Stimulated activated naive CD8-positive, alpha-beta T cell treated with anti-CD3 and anti-CD28 coated beads, Interleukin-15, Interleukin-2, amounts not matched to agents 100 U/mL and 50 U/mL, for 24 hours (primary cell): ENCODE measurements around the gene YDJC.
"Not testable (repeated sequence)": the region's sequence is repeated elsewhere in the genome, so short reads cannot be mapped to it uniquely, and the experiment has no call there.

Experiments used
- ATAC-seq: fragments of 150-1000 bp; cut with Tn5 transposase; one replicate; pipeline ENCODE4 v1.10.0; 2021
- DNase-seq: peaks from one replicate; pipeline ENCODE4 v3.0.0; 2021

YDJC gene, protein sequence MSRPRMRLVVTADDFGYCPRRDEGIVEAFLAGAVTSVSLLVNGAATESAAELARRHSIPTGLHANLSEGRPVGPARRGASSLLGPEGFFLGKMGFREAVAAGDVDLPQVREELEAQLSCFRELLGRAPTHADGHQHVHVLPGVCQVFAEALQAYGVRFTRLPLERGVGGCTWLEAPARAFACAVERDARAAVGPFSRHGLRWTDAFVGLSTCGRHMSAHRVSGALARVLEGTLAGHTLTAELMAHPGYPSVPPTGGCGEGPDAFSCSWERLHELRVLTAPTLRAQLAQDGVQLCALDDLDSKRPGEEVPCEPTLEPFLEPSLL

DNA sequence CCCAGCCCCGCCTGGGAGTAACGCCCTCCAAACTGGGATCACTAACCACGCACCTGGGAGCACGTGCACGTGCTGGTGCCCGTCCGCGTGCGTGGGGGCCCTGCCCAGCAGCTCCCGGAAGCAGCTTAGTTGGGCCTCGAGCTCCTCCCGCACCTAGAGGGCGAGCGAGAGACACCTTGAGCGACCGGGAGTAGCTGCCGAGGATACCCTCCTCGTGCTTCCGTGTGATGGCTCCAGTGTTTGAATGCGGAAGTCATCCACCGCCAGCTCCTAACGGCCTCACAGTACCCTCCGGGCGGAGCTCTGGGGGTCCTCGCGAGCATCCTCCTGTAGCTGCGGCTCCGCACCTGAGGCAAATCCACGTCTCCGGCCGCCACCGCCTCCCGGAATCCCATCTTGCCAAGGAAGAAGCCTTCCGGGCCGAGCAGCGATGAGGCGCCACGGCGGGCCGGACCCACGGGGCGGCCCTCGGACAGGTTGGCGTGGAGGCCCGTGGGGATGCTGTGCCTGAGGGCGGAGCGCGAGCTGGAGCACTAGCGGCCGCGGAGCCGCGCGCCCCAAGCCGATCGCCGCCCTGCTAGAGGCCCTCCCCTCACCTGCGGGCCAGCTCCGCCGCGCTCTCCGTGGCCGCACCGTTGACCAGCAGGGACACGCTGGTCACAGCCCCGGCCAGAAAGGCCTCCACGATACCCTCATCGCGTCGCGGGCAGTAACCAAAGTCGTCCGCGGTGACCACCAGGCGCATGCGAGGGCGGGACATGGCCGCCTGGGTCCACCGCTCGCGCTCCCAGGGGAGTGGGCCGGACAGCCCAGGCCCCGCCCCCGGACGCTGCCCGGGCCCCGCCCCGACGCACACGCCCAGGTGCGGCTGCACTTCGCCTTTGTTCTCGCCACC lies at the start of gene YDJC:
Gene YDJC (minus strand): TSS at position 768 of the 895 bp plus-strand sequence. CDS start 8 bp downstream, at position 760.
- peak; percentile 98 for DNase-seq
- peak; percentile 81 for ATAC-seq

DNA sequence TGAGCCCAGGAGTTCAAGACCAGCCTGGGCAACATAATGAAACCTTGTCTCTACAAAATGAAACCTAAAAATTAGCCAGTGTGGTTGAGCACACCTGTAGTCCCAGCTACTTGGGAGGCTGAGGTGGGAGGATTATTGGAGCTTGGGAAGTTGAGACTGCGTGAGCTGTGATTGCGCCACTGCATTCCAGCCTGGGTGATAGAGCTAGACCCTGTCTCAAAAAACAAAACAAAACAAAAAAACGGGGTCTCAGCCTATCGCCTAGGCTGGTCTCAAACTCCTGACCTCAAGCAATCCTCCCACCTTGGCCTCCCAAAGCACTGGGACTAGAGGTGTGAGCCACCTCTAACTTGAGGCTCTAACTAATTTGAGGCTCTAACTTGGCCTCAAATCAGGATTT lies 49.6 kb upstream of the YDJC start:
- no peak for ATAC-seq

DNA sequence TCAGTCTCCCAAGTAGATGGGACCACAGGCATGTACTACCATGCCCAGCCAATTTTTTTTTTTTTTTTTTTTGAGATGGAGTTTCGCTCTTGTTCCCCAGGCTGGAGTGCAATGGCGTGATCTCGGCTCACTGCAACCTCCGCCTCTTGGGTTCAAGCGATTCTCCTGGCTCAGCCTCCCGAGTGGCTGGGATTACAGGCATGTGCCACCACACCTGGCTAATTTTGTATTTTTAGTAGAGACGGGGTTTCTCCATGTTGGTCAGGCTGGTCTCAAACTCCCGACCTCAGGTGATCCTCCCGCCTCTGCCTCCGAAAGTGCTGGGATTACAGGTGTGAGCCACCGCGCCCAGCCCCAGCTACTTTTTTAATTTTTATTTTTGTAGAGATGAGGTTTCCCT lies 49.0 kb upstream of the YDJC start:
- not testable (repeated sequence) for DNase-seq, ATAC-seq

More for the DNA sequence above, 49.6 kb upstream of the YDJC start:
- DNase-seq: no peak

DNA sequence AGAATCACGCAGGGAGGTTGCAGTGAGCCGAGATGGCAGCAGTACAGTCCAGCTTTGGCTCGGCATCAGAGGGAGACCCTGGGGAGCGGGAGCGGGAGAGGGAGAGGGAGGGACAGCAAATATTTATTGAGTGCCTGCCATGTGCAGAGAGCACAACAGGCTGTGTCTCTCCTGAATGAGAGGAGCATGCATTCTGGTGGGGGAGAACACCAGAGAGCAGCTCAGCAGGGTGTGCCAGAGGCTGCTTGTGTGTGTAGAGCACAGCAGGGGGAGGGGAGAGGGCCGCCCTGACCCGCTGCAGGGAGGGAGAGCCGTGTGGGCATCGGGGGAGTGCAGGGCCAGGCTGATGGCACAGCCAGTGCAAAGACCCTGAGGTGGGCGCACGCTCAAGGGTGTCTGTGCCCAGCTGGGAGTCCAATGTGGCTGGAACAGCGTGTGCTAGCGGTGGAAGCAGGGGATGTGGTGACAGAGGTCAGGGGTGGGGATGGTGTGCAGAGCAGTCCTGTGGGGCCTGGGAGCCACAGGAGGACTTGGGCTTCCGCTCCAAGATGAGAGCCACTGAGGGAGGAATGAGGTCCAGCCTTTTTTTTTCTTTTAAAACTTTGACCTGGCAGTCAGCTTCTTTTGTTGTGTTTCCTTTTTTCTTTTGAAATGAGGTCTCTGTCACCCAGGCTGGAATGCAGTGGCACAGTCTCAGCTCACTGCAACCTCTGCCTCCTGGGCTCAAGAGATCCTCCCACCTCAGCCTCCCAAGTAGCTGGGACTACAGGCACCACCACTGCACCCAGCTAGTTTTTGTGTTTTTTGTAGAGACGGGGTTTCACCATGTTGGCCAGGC lies 48.0 kb upstream of the YDJC start:
- no peak for DNase-seq
- ATAC-seq: no peak

DNA sequence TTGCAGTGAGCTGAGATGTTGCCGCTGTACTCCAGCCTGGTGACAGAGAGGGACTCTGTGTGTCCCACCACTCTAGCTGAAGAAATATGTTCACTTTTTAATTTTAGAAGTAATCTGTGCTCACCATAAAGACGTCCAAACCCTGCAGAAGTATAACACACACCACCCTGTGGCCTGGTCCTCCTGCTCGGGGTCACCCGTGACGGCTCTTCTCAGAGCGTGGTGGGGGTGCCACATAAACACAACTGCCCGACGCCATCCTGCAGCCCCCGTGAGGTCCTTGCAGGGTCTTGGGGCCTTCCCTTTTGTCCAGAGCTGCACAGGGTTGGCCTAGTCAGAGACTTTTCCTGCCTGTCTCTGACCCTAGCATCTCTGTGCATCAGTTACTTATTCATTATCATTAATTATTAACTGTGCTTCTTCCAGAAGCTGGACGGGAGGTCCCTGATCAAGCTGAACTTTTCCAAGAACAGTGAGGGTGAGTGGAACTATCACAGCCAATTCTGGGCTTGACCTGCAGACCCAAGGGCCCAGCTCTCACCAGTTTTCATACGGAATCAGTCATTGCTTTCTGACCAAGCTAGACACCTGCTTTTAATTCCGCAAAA lies 44.9 kb upstream of the YDJC start:
- ATAC-seq: no peak
- DNase-seq: no peak

DNA sequence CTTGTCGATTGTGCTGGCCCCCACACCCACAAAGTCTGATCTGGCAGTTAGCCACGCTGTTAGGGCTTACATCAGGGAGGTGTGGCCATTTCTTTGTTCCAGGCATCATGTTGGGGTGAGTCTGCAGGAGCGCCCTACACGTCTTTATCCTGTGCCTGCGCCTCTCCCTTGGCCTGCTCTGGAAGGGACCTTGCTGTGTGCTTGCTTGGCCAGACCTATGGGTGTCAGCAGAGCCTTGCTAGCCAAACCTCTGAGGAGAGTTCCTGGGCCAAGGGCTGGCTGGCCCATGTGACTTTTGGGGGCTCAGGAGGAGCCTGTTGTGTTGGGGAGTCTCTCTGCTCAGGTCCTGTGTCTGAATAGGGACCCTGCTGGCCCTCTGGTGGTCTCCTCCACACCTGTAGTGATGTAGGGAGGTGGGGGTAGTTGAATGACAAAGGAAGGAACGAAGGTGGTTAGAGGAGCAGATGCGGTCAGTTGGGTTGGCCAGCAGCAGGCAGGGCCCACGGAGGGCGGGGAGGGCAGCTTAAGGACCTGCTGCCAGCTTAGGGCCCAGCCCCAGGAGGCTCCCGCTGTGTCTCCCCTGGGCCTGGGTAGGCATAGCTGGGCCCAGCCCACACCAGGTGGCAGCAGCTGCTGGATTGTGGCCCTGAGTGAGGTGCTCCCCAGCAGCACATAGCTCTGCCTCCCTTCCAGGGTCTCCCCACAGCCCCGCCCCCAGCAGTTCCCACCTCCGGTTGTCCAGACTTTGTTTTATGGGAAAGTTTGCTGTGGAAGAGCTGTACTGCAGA lies 43.9 kb upstream of the YDJC start:
- ATAC-seq (no peak), DNase-seq (no peak)

DNA sequence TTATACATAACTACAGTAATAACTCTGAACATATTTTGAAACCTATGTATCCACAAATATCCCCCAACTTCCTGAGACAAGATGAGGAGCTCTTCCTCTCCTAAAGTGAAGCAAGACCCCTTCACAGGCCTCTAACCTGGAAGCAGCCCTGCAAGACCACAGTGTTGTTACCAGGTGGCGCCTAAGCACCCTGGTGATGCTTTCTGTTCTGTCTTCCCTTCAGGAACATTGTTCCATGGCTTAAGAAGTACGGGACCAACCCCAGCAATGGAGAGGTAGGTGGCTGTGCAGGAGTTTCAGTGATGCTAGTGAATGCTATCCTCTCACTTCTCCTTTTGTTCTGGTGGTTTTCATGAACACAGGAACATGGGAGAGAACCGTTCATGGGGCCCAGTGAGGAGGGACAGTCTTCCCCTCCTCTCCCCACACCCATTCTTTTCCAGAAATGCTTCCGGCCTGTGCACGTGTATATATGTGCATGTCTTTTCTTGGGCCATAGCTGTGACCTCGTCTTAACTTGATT lies 42.3 kb upstream of the YDJC start:
- DNase-seq: no peak
- ATAC-seq: no peak

DNA sequence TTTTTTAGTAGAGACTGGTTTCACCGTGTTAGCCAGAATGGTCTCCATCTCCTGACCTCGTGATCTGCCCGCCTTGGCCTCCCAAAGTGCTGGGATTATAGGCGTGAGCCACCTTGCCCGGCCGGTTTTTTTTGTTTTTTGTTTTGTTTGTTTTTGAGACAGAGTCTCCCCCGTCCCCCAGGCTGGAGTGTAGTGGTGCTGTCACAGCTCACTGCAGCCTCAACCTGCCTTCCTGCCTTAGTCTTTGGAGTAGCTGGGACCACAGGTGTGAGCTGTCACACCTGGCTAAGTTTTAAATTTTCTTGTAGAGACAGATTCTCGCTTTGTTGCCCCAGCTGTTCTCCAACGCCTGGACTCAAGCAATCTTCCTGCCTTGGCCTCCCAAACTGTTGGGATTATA lies 39.2 kb upstream of the YDJC start:
- DNase-seq (no peak), ATAC-seq (no peak)

DNA sequence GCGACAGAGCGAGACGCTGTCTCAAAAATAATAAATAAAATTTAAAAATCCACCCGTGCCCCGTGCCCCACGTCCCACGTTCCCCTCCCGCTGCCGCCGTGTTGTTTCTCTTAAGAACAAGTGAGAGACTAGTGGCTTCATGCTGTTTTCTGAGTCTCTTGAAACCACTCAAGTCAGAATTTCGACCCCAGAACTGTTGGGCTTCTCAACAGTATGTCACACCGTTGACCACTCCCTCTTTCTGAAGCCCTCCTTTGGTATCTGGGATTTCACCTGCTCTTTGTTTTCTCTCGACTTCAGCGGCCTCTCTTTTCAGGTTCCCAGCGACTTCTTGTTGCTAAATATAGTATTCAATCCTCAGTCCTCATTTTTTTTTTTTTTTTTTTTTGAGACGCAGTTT lies 37.0 kb upstream of the YDJC start:
- ATAC-seq (no peak), DNase-seq (no peak)

DNA sequence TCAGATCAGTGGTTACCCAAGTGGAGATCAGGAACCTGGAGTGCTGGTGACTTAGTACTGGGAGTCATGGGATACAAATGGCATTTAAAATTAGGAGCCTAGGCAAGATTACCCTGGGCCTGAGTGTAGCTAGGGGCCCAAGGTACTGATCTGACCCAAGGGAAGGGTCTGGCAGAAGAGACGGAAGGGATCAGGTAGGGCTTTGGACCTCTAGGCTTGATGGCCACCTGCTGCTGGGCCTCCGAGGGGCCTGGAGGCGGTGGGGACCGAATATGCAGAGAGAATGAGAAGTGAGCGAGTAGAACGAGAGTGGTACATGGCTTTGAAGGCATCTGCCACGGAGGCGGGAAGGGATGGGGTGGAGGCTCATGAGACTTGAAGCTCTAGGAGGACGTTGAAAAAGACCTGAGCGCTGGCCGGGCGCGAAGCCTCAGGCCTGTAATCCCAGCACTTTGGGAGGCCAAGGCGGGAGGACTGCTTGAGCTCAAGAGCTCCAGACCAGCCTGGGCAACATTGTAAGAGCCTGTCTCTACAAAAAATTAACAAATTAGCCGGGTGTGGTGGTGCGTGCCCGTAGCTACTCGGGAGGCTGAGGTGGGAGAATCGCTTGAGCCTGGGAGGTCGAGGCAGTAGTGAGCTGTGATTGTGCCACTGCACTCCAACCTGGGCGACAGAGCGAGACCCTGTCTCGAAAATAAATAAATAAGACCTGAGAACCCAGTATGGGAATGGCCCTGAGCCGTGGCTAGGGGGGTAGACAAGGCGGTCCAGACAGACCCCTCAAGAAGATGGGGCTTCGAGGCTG lies 35.4 kb upstream of the YDJC start:
- ATAC-seq (no peak), DNase-seq (no peak)

DNA sequence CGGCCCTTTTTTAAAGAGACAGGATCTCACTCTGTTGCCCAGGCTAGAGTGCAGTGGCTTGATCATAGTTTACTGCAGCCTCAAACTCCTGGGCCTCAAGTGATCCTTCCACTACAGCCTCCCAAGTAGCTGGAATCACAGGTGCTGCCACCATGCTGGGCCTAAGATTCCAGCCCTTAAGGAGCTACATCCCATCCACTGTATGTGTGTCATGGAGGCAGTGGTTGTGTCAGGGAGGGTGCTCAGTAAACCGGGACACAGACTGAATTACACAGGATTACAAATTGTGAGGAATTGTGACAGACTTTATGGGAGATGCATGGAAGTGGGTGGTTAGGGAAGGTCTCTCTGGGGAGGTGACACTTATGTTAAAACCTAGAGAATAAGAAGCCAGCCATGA lies 33.9 kb upstream of the YDJC start:
- DNase-seq (no peak), ATAC-seq (no peak)

DNA sequence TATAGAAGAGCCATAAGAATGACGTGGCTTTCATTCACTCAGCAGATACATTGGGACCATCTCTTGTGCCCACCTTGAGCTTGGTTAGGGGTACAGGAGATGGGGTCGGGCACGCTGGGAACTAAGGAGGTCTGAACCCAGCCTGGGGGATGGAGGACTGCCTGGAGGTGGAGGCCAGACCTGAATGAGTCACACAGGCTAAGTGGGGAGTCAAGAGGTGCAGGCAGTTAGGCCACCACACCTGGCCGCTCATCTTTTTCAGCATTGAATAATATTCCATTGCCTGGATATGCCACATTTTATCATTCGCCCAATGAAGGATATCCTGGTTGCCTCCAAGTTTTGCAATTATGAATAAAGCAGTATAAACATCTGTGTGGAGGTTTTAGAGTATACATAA lies 32.2 kb upstream of the YDJC start:
- ATAC-seq (no peak), DNase-seq (no peak)

DNA sequence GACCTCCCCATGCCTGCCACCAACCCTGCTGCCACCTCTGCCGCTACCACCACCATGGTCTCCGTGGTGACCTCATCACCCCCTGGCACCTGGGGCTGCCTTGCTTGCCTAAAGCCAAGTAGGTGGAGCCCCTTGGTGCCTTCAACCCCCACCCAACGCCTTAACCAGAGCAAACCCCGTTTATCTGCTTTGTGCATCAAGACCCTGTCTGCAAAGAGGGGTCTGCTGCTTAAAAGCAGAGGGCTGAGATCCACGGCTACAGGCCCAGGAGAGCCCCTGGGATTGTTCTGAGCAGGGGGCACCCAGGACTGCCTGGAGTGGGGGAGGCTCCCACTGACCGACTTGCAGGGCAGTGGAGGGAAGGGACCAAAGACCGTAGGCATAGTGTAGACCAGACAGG lies 31.1 kb upstream of the YDJC start:
- no peak for ATAC-seq
- no peak for DNase-seq

DNA sequence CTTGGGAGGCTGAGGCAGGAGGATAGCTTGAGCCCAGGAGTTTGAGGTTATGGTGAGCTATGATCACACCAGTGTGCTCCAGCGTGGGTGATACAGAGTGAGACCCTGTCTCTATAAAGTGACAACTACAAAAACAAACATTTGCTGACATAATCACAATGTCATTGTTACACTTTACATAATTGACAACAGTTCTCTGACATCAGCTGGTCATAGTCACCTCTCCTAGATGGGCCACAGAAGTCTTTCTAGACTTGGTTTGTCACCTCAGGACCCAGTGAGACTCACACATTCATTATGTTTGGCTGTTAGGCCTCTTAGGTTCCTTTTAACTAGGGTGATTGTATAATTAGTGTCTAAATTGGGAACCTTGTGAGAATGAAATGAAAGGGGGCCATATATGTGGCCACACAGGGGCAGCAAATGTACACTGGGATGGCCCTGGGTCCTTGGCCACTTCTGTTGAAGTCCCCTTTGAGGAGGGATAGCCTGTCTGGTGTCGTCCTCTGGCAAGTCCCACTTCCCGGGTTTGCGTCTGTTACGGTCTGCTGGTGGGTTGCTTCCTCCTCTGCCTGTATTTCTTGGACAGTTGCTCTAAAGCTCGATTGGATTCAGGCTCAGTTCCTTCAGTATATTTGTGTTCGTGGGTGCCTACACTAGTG lies 30.2 kb upstream of the YDJC start:
- no peak for ATAC-seq
- no peak for DNase-seq

DNA sequence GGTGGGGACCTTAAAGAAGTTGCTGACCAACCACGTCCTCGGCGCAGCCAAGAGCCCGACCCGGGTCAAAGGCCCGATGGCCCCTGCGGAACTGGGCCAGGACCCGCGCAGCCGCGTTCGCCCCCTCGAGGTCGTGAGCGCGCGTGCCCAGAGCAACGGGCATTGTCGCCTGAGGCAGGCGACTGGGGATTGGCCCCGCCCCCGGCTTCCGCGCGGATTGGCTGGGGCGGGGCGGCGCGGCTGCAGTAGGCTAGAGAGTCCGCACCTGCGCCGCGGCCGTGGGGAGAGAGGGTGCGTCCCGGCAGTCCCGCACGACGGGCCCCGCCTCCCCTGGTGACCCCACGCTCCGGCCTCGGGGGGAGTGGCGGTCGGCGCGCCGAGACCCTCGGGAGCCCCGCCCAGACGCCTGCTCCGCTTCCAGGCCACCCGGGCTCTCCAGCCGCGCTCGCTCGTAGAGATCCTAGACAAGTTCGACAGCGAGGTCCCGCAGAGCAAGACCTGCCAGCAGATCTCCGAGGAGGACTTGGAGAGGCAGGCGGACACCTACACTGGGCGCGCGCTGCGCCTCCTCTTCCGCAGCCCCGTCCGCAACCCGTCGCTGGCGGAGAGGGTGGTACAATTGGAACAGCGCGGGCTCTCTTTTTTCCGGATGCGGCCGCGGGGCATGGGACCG lies 27.7 kb upstream of the YDJC start:
- DNase-seq (peak; percentile 89), ATAC-seq (peak; percentile 92)

DNA sequence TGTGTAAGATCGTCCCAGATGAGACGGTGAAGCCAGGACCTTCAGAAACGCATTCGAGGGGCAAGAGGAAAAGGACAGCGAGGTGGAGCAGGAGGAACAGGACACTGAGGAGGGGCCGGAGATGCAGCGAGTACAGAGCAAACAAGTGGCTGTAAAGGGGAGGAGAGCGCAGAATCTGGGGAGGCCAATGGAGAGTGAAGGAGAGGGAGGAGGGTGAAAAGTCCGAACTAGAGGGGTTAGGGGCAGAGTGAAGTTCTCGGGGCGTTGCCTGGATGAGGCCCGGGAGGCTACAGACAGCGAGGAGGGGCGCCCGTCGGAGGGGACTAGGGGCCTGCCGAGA lies 27.2 kb upstream of the YDJC start:
- no peak for DNase-seq
- no peak for ATAC-seq

DNA sequence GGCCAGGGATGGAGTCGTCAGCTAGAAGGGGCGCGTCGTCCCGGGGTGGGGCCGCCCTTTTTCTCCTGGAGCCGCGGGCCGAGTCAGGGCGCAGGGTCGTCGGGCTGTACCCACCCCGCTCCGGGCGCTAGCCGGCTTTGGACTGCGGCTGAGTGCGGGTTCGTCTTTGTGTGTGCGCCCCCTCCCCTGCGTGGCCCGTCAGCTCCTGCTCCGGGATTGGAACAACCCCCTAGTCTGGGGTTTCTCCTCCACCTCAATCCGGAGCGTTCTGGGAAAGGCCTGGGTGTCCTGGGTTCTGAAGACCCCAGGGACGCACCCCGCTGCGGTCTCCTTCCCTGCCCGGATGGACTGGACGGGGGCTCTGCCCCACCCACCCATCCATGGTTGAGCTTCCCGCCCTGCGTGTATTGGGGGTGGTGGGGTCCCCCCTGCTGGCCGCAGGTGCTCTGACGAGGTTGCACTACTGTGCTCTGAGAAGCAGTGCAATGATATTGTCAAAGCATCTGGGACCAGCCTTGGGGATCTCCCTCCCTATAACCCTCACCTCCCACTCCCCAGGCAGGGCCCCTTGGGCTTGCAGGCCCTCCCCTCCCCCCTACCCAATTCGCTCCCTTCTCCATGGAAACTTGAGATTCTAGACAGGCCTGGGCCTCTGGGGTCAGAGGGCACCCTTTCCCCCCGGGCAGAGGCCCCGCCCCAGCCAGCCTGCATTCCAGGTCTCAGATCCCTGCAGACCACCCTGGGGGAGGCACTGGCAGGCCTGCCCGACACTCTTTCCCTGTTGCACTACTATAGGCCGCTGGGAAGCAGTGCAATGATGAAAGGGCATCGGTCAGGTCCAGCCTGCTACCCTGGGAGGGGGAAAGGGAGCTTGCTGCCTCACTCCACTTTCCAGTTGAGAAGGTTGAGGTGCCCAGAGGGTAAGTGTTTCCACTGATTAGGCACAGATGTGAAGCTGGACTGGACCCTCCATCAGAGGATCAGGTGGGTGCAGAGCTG lies 23.0 kb upstream of the YDJC start:
- no peak for DNase-seq
- peak; percentile 1 for ATAC-seq

DNA sequence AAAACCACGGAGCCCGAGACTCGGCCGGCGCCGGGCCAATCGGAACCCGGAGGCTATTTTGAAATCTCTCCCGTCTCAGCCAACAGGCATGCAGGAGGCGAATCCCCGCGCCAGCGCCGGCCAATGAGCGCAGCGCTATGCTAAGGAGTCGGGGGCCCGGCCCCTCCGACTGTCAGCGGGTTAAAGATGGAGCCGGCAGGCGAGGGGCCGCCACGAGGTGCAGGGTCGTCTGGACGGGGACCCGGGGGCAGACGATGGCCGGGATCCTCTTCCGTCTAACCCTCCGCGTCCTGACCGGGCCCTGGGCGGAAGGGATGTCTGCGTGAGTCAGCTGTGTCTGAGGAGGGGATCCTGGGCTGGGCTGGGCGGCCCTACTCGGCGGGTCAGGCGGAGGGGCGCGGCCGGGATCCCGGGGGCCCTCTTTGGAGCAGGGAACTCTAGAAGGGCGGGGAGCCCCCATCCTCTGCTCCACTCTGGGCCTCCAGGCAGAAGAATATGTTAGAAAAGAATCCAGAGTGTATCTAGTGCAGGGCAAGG lies 22.3 kb upstream of the YDJC start:
- DNase-seq (peak; percentile 90), ATAC-seq (peak; percentile 99)
